Neural crest cell (in vitro differentiated cells): ENCODE measurements around the gene CLDN16. TPM values are rescaled to one million over a fixed set of nuclear protein-coding genes. Genes with fewer than 3 reads are reported as not detected.

ENCODE experiments used
- DNase-seq: peaks from one replicate; pipeline ENCODE4 v3.0.0; 2021; ENCODE audit warnings: low read depth, mixed read lengths, low spot score
- H3K27ac Mint-ChIP-seq: one replicate; pipeline ENCODE4 v1.8.0; 2021; ENCODE audit warnings: mild to moderate bottlenecking, mixed read lengths; ENCODE audit not compliant: unreplicated experiment
- H3K27me3 Mint-ChIP-seq: 2 replicates; pipeline ENCODE4 v1.8.0; 2021; ENCODE audit warnings: low read depth, mild to moderate bottlenecking, mixed read lengths
- H3K36me3 Mint-ChIP-seq: 2 replicates; pipeline ENCODE4 v1.8.0; 2021; ENCODE audit warnings: low read depth, mild to moderate bottlenecking, mixed read lengths
- H3K4me1 Mint-ChIP-seq: 2 replicates; pipeline ENCODE4 v1.8.0; 2021; ENCODE audit warnings: mixed read lengths
- H3K4me3 Mint-ChIP-seq: one replicate; pipeline ENCODE4 v1.8.0; 2021; ENCODE audit warnings: mild to moderate bottlenecking, mixed read lengths
- H3K9me3 Mint-ChIP-seq: 2 replicates; pipeline ENCODE4 v1.8.0; 2021; ENCODE audit warnings: mixed read lengths
- total RNA-seq: library from RNA; stranded (reverse); gene quantifications from 2 replicates; pipeline ENCODE4 v1.2.1, GENCODE V29; 2021
- TF ChIP-seq, protein P1 (sequence below): fragments of 200-600 bp; sonication (generic); conservative IDR thresholded peaks from 2 replicates; pipeline ENCODE4 v1.5.0; 2021; ENCODE audit warnings: antibody characterized with exemption, mild to moderate bottlenecking

Gene CLDN16
- total RNA-seq, 1 donor from 2014 or later = not detected

DNA sequence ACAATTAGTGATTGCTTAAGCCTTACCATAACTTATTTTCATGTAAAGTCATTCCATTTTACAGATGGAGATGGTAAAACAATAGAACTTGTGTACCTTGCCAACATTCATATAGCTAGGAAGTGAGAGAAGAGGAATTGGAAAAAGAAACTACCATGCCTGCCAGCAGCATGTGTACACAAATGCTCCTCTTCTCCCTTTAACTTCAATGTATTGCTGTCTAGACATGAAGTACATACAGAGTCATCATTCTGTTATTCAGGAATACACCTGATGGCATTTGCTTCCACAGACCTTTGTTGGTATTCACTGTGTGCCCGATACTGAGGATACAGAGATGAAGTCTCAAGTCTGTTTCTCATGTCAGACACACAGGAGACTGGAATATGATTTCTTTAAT lies 68.8 kb downstream of the CLDN16 start:
- H3K9me3 Mint-ChIP-seq = peaks cover 2% of the 10 kb centered on the region
- TF ChIP-seq, protein P1, sequence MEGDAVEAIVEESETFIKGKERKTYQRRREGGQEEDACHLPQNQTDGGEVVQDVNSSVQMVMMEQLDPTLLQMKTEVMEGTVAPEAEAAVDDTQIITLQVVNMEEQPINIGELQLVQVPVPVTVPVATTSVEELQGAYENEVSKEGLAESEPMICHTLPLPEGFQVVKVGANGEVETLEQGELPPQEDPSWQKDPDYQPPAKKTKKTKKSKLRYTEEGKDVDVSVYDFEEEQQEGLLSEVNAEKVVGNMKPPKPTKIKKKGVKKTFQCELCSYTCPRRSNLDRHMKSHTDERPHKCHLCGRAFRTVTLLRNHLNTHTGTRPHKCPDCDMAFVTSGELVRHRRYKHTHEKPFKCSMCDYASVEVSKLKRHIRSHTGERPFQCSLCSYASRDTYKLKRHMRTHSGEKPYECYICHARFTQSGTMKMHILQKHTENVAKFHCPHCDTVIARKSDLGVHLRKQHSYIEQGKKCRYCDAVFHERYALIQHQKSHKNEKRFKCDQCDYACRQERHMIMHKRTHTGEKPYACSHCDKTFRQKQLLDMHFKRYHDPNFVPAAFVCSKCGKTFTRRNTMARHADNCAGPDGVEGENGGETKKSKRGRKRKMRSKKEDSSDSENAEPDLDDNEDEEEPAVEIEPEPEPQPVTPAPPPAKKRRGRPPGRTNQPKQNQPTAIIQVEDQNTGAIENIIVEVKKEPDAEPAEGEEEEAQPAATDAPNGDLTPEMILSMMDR = no peak
- H3K4me3 Mint-ChIP-seq = no peak overlapping the region
- no peaks in the 10 kb centered on the region for H3K4me1 Mint-ChIP-seq
- no peak overlapping the region for H3K27ac Mint-ChIP-seq
- H3K27me3 Mint-ChIP-seq = no peaks in the 10 kb centered on the region
- DNase-seq = no peak
- H3K36me3 Mint-ChIP-seq = no peaks in the 10 kb centered on the region

DNA sequence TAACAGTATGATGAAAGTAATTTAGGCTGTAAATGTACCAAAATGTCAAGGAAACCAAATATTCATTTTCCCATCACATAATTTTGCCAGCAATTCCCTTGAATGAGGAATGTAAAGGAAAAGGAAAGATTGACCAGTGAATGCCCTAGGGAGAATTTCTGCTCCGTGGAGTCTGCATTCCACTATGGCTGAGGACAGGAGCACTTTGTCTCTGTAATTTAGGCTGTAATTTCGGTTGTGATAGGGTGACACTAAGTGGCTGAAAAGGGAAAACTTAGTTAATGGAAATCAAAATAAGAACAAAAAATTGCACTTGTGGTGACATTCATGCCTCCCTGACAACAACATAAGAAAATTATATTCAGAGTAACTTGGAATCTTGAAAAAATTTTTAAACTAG lies 70.1 kb downstream of the CLDN16 start:
- H3K4me1 Mint-ChIP-seq = no peaks in the 10 kb centered on the region
- H3K4me3 Mint-ChIP-seq = no peak overlapping the region
- no peaks in the 10 kb centered on the region for H3K27me3 Mint-ChIP-seq
- H3K9me3 Mint-ChIP-seq = peaks cover 2% of the 10 kb centered on the region
- TF ChIP-seq, protein P1 = no peak
- H3K27ac Mint-ChIP-seq = no peak overlapping the region
- H3K36me3 Mint-ChIP-seq = no peaks in the 10 kb centered on the region
- no peak for DNase-seq

Other genes with a start within 250 kb of the CLDN16 start
- gene CLDN1, start 65.7 kb upstream of the CLDN16 start, total RNA-seq = 0.14 and 0.39 TPM in 2 replicates
- not detected in 2 replicates for gene TMEM207, start 61.7 kb downstream of the CLDN16 start, total RNA-seq
- gene IL1RAP, start 125.9 kb downstream of the CLDN16 start, total RNA-seq = 4.4 and 5.4 TPM in 2 replicates